ENCODE results near the gene FBXO45.
"Not testable (repeated sequence)": the region's sequence is repeated elsewhere in the genome, so short reads cannot be mapped to it uniquely, and the experiment has no call there.

FBXO45 gene

GRCh38 chr3:196604548-196604947 lies 36.1 kb downstream of the FBXO45 start:
- no peaks in the 10 kb centered on the region for H3K27me3 ChIP-seq
- H3K36me3 ChIP-seq = no peaks in the 10 kb centered on the region
- TF ChIP-seq CTCF (IDR thresholded peaks at IDR 0.05; ENCODE audit: low read depth, low read length) = no peak
- no peaks in the 10 kb centered on the region for H3K9me3 ChIP-seq
- no peak overlapping the region for H3K4me3 ChIP-seq (ENCODE audit: low read depth, low read length)
- no peaks in the 10 kb centered on the region for H3K4me1 ChIP-seq
- no peak for DNase-seq

GRCh38 chr3:196608693-196609092 lies 40.2 kb downstream of the FBXO45 start:
- no peaks in the 10 kb centered on the region for H3K36me3 ChIP-seq
- no peaks in the 10 kb centered on the region for H3K27me3 ChIP-seq
- peaks cover 8% of the 10 kb centered on the region for H3K4me1 ChIP-seq
- no peak for TF ChIP-seq CTCF (IDR thresholded peaks at IDR 0.05; ENCODE audit: low read depth, low read length)
- no peak overlapping the region for H3K4me3 ChIP-seq (ENCODE audit: low read depth, low read length)
- no peaks in the 10 kb centered on the region for H3K9me3 ChIP-seq
- no peak for DNase-seq

GRCh38 chr3:196609343-196609775 lies 40.9 kb downstream of the FBXO45 start:
- no peaks in the 10 kb centered on the region for H3K36me3 ChIP-seq
- DNase-seq = peak; percentile 92
- TF ChIP-seq CTCF (IDR thresholded peaks at IDR 0.05; ENCODE audit: low read depth, low read length) = peak; percentile 91
- H3K4me3 ChIP-seq (ENCODE audit: low read depth, low read length) = no peak overlapping the region
- peaks cover 8% of the 10 kb centered on the region for H3K4me1 ChIP-seq
- H3K27me3 ChIP-seq = no peaks in the 10 kb centered on the region
- no peaks in the 10 kb centered on the region for H3K9me3 ChIP-seq

DNA sequence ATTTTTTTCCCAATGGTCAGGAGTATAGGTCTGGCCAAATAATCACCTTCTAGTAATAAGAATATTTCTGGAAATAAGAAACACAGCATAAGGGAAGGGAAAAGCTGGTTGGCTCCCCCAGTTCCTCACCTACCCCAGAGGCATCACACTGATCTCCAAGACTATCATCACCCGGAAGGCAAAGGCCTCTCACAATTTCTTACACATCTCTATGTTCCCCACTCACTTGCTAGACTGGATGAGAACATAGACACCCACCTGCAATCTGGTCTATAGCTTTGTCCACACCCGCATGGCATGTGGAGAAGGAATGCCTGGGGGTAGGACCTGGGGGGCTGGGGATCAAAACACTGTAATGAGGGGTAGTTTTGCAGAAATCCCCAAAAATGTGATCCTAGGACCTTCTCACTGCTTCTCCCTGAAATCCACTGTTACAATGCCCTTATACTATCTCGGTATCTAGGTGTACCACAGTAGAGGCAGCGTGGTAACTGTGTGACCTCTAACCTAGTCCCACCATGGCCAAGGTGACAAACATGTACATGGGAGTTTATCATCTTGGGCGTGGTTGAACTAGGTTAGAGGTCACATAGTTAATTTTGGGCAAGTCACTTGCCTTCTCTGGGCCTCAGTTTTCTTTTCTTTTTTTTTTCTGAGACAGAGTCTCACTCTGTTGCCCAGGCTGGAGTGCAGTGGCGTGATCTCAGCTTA lies 41.5 kb downstream of the FBXO45 start:
- no peak for TF ChIP-seq CTCF (IDR thresholded peaks at IDR 0.05; ENCODE audit: low read depth, low read length)
- Histone ChIP-seq H3K36me3 (no peaks in the 10 kb centered on the region), H3K4me1 (peaks cover 8% of the 10 kb centered on the region), H3K9me3 (no peaks in the 10 kb centered on the region), H3K27me3 (no peaks in the 10 kb centered on the region), H3K4me3 (ENCODE audit: low read depth, low read length) (no peak overlapping the region)
- no peak for DNase-seq

- no peak overlapping the region for H3K4me3 ChIP-seq (ENCODE audit: low read depth, low read length)
- H3K36me3 ChIP-seq = no peaks in the 10 kb centered on the region
- TF ChIP-seq CTCF (IDR thresholded peaks at IDR 0.05; ENCODE audit: low read depth, low read length) = no peak
- H3K9me3 ChIP-seq = no peaks in the 10 kb centered on the region
- no peaks in the 10 kb centered on the region for H3K27me3 ChIP-seq
- H3K4me1 ChIP-seq = peaks cover 8% of the 10 kb centered on the region
- no peak for DNase-seq
Measured at GRCh38 chr3:196611761-196612483, 43.5 kb downstream of the FBXO45 start.

DNA sequence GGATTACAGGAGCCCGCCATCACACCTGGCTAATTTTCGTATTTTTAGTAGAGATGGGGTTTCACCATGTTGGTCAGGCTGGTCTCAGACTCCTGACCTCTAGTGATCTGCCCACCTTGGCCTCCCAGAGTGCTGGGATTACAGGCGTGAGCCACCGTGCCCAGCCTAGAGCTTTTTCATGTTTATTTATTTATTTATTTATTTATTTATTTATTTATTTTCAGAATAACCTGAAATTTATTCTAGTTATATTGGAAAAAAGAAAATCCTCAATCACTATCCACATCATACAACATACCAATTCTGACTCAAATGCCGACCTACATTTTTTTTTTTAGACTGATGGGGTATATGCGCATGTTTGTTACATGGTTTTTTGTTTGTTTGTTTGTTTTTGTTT lies 46.8 kb downstream of the FBXO45 start:
- H3K4me3 ChIP-seq (ENCODE audit: low read depth, low read length); H3K4me1 ChIP-seq; H3K27me3 ChIP-seq; DNase-seq; H3K36me3 ChIP-seq; H3K9me3 ChIP-seq: not testable (repeated sequence)
